Measurements from ENCODE around the gene LRTM2.

DNA sequence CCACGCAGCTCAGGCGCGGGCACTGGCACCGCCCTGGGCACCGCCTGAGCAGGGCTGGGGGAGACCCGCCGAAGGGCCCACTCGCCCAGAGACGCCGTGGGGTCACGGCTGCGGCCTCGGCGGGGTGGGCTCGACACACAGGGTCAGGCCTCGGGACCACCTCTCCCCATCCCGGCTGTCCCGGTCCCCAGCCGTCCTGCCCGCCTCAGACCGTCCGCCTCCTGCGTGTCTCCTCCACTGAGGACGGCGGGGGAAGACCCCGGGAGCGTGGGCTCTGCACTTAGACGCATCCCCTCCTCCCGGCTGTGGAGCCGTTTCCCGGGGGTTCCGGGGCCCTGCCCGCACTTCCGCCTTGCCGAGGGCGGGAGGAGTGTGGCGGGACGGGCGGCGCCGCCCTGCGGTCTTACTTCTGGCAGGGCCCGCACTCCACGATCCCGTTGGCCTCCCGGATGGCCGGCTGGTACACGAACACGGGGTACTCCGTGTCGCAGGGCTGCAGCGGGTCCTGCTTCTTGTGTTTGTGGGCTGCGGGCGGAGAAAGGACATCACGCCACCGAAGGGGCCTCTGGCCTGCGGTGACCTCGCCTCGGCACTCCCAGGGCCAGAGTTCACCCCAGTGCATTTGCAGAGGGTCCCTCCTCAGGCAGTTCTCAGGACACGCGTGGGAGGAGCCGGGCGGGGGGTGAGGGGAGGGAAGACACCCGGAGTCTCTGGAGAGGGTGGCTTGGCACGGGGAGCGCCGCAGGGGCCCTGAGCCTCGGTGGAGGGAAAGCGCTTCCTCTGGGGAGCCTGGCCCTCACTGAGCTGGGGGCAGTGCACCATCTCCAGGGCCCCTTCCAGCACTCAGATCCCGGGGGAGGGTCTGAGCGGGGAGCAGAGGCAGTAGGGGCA is 23.1 kb upstream of the LRTM2 start:
- TF ChIP-seq, protein P1, sequence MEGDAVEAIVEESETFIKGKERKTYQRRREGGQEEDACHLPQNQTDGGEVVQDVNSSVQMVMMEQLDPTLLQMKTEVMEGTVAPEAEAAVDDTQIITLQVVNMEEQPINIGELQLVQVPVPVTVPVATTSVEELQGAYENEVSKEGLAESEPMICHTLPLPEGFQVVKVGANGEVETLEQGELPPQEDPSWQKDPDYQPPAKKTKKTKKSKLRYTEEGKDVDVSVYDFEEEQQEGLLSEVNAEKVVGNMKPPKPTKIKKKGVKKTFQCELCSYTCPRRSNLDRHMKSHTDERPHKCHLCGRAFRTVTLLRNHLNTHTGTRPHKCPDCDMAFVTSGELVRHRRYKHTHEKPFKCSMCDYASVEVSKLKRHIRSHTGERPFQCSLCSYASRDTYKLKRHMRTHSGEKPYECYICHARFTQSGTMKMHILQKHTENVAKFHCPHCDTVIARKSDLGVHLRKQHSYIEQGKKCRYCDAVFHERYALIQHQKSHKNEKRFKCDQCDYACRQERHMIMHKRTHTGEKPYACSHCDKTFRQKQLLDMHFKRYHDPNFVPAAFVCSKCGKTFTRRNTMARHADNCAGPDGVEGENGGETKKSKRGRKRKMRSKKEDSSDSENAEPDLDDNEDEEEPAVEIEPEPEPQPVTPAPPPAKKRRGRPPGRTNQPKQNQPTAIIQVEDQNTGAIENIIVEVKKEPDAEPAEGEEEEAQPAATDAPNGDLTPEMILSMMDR (IDR thresholded peaks at IDR 0.05): no peak
- TF ChIP-seq POLR2AphosphoS5 (IDR thresholded peaks at IDR 0.05) (peak in 2 of 3 donors; percentile 17 to 52), POLR2A (IDR thresholded peaks at IDR 0.05) (peak; percentile 29)
